A673 (cell line): ENCODE measurements around the gene GPER1.

Source experiments
- CTCF ChIP-seq: fragments of 300-800, 200-600 bp; sonication (generic); conservative IDR thresholded peaks from 2 replicates; pipeline ENCODE4 v1.5.1; 2017; ENCODE audit warnings: low read depth, mild to moderate bottlenecking, antibody characterized with exemption, low read length, moderate library complexity, mixed read lengths
- EZH2 ChIP-seq: fragments of 200-600 bp; sonication (generic); IDR thresholded peaks from 2 replicates; pipeline ENCODE4 v1.6.1; 2017; ENCODE audit warnings: borderline replicate concordance, low read depth, mild to moderate bottlenecking, mixed read lengths, antibody characterized with exemption, low read length; ENCODE audit not compliant: poor library complexity, severe bottlenecking

DNA sequence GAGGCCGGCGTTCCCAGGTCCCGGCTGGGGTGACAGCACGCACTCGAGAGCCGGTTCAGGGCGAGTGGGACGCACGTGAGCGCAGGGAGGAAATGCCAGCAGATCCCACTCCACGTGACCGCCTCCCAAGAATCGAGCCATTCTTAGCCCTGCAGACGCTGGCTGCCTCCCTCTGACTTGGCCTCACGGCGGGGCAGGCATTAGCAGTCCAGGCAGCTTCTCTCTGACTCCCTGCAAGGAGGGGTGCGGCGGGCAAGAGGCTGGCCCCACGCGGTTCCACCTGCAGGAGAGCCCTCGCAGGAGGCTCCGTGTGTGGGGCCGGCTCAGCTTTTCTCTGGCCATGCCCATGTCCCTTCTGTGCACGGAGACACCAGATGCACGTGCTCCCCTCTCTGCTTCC, 33.5 kb upstream of the GPER1 start:
- no peak for TF ChIP-seq CTCF
- no peak for TF ChIP-seq EZH2
